HepG2 (cell line): ENCODE data around the gene AGXT. TPM values are rescaled to one million over a fixed set of nuclear protein-coding genes. Genes with fewer than 3 reads are reported as not detected.
A peak's percentile ranks its signal among the peaks of the same experiment; 100 is the strongest.

Experiments used
- ADNP ChIP-seq: sonication (generic); formaldehyde crosslinking; IDR thresholded peaks from 2 replicates; pipeline ENCODE4 v1.4.0; 2020; ENCODE audit warnings: missing genetic modification reagents
- CTCF ChIP-seq: sonication (generic); formaldehyde crosslinking; IDR thresholded peaks from 2 replicates; pipeline ENCODE4 v1.5.0; 2020; ENCODE audit warnings: mild to moderate bottlenecking, missing genetic modification reagents, moderate library complexity
- EEA1 ChIP-seq: sonication (generic); formaldehyde crosslinking; IDR thresholded peaks from 2 replicates; pipeline ENCODE4 v1.5.1; 2020; ENCODE audit warnings: mild to moderate bottlenecking, missing genetic modification reagents, borderline replicate concordance
- GTF2F1 ChIP-seq: fragments of 150-350 bp; IDR thresholded peaks from 2 replicates; pipeline ENCODE4 v1.6.1; 2014; ENCODE audit warnings: low read length
- HIC2 ChIP-seq: sonication (generic); formaldehyde crosslinking; IDR thresholded peaks from 2 replicates; pipeline ENCODE4 v1.9.0; 2022; ENCODE audit warnings: low read depth, missing genetic modification reagents
- HNRNPH1 ChIP-seq: fragments of 200-400 bp; formaldehyde crosslinking; optimal IDR thresholded peaks from 2 replicates; pipeline ENCODE3; 2017; ENCODE audit warnings: mild to moderate bottlenecking, low read depth, low read length
- HOXD1 ChIP-seq: sonication (generic); formaldehyde crosslinking; IDR thresholded peaks from 2 replicates; pipeline ENCODE4 v1.5.0; 2020; ENCODE audit warnings: missing genetic modification reagents
- KDM5B ChIP-seq: sonication (generic); formaldehyde crosslinking; IDR thresholded peaks from 2 replicates; pipeline ENCODE4 v1.4.0; 2020; ENCODE audit warnings: missing genetic modification reagents, mild to moderate bottlenecking, borderline replicate concordance
- NFE2 ChIP-seq: sonication (generic); formaldehyde crosslinking; IDR thresholded peaks from 2 replicates; pipeline ENCODE4 v1.4.0; 2020; ENCODE audit warnings: missing genetic modification reagents
- NR3C1 ChIP-seq: sonication (generic); formaldehyde crosslinking; IDR thresholded peaks from 2 replicates; pipeline ENCODE4 v1.4.0; 2020; ENCODE audit warnings: missing genetic modification reagents
- PTBP1 ChIP-seq: fragments of 200-400 bp; formaldehyde crosslinking; IDR thresholded peaks from 2 replicates; pipeline ENCODE4 v1.6.1; 2018; ENCODE audit warnings: low read length, low read depth; ENCODE audit not compliant: poor library complexity, severe bottlenecking
- RELA ChIP-seq: sonication (generic); formaldehyde crosslinking; IDR thresholded peaks from 2 replicates; pipeline ENCODE4 v1.4.0; 2020; ENCODE audit warnings: missing genetic modification reagents
- REPIN1 ChIP-seq: sonication (generic); formaldehyde crosslinking; IDR thresholded peaks from 2 replicates; pipeline ENCODE4 v1.8.0; 2022; ENCODE audit warnings: missing genetic modification reagents, low read depth, mild to moderate bottlenecking, borderline replicate concordance
- RFXAP ChIP-seq: sonication (generic); formaldehyde crosslinking; IDR thresholded peaks from 2 replicates; pipeline ENCODE4 v1.4.0; 2020; ENCODE audit warnings: missing genetic modification reagents, borderline replicate concordance
- SP2 ChIP-seq: sonication (generic); formaldehyde crosslinking; IDR thresholded peaks from 2 replicates; pipeline ENCODE4 v1.5.1; 2020; ENCODE audit warnings: mild to moderate bottlenecking, missing genetic modification reagents
- SPEN ChIP-seq: sonication (generic); formaldehyde crosslinking; IDR thresholded peaks from 2 replicates; pipeline ENCODE4 v1.5.1; 2020; ENCODE audit warnings: low read depth, mild to moderate bottlenecking, missing genetic modification reagents
- TBX3 ChIP-seq: fragments of 450-650 bp; IDR thresholded peaks from 2 replicates; pipeline ENCODE4 v1.6.1; 2017; ENCODE audit warnings: antibody characterized with exemption, mild to moderate bottlenecking, inconsistent platforms, borderline replicate concordance
- USF2 ChIP-seq, 2 experiments: sonication (generic) in 1 of 2; formaldehyde crosslinking in 1 of 2; IDR thresholded peaks; 2 replicates each; pipeline versions ENCODE4 v1.5.1 to v1.6.1; 2011 to 2020; ENCODE audit warnings: borderline replicate concordance in 1 of 2, low read depth in 1 of 2, low read length in 1 of 2, mild to moderate bottlenecking in 1 of 2, missing genetic modification reagents in 1 of 2, moderate library complexity in 1 of 2
- ZNF205 ChIP-seq: IDR thresholded peaks from 2 replicates; pipeline ENCODE4 v1.6.1; 2018; ENCODE audit warnings: missing biosample characterization, missing genetic modification reagents
- ZNF547 ChIP-seq: sonication (generic); formaldehyde crosslinking; IDR thresholded peaks from 2 replicates; pipeline ENCODE4 v1.5.1; 2020; ENCODE audit warnings: mild to moderate bottlenecking, missing genetic modification reagents
- ZNF615 ChIP-seq: sonication (generic); formaldehyde crosslinking; IDR thresholded peaks from 2 replicates; pipeline ENCODE4 v1.5.0; 2020; ENCODE audit warnings: mild to moderate bottlenecking, missing genetic modification reagents, borderline replicate concordance
- ZNF780A ChIP-seq: sonication (generic); formaldehyde crosslinking; IDR thresholded peaks from 2 replicates; pipeline ENCODE4 v1.8.0; 2022; ENCODE audit warnings: mild to moderate bottlenecking, missing genetic modification reagents, moderate library complexity
- ZNF839 ChIP-seq: sonication (generic); formaldehyde crosslinking; IDR thresholded peaks from 2 replicates; pipeline ENCODE4 v1.4.0; 2020; ENCODE audit warnings: missing genetic modification reagents, mild to moderate bottlenecking, borderline replicate concordance
- ZNF879 ChIP-seq: sonication (generic); formaldehyde crosslinking; IDR thresholded peaks from 2 replicates; pipeline ENCODE4 v1.8.1; 2023; ENCODE audit warnings: missing genetic modification reagents
- polyA plus RNA-seq, 8 experiments: library from polyadenylated mRNA; depleted of rRNA in 3 of 8; stranded (reverse) in 7 of 8; unstranded in 1 of 8; fragments of >200 nt; fragmentation: Illumina TruSeq in 4 of 8; extraction: Trizol in 4 of 8; gene quantifications; 2 replicates each; pipeline versions ENCODE4 v1.2.1 to v1.2.3, GENCODE V29; 2011 to 2016; ENCODE audit warnings: low read depth in 4 of 8, missing spikeins in 1 of 8, mixed read lengths in 1 of 8; ENCODE audit not compliant: insufficient read depth in 1 of 8
- total RNA-seq, 5 experiments: library from RNA; depleted of rRNA; stranded (reverse); fragments of >200 nt; fragmentation: Illumina TruSeq; extraction: Trizol; gene quantifications; 2 replicates each; pipeline ENCODE4 v1.2.3, GENCODE V29; 2016; ENCODE audit warnings: low read depth in 1 of 5

Gene AGXT
- total and polyA plus RNA-seq, 2 of the 13 experiments (the other 11 are each of a cell fraction or from before 2014, with no cell fraction given), result 41.9 to 96.1 TPM

GRCh38 chr2:240868286-240869108 lies at the start of gene AGXT (continued):
- peak; percentile 57; the same call in 1 of the 2 replicates for TF ChIP-seq ZNF547 (CRISPR knock-in tag)
- TF ChIP-seq ZNF780A (CRISPR knock-in tag), result no peak
- no peak; the same call in 1 of the 2 replicates for TF ChIP-seq SP2 (CRISPR knock-in tag)
- TF ChIP-seq USF2 (IDR thresholded peaks at IDR 0.05; ENCODE audit: low read depth, low read length), result no peak; the same call in 1 of the 2 replicates
- no peak for TF ChIP-seq USF2 (CRISPR knock-in tag; IDR thresholded peaks at IDR 0.05; ENCODE audit: borderline replicate concordance)
- no peak for TF ChIP-seq NFE2 (CRISPR knock-in tag)
- no peak for TF ChIP-seq RELA (CRISPR knock-in tag)
- peak; percentile 47; the same call in 1 of the 2 replicates for TF ChIP-seq CTCF (CRISPR knock-in tag)
- TF ChIP-seq ZNF839 (CRISPR knock-in tag), result no peak; the same call in 1 of the 2 replicates
- TF ChIP-seq KDM5B, result peak; percentile 92; the same call in 1 of the 2 replicates
- no peak for TF ChIP-seq HNRNPH1
- TF ChIP-seq ADNP (CRISPR knock-in tag), result no peak
- TF ChIP-seq GTF2F1, result no peak
- TF ChIP-seq SPEN, result peak; percentile 82
- TF ChIP-seq EEA1 (CRISPR knock-in tag), result peak; percentile 78; the same call in 1 of the 2 replicates
- TF ChIP-seq ZNF205 (CRISPR knock-in tag), result peak; percentile 16; the same call in 1 of the 2 replicates
- peak; percentile 74; the same call in 1 of the 2 replicates for TF ChIP-seq HOXD1 (CRISPR knock-in tag)
- peak; percentile 87 for TF ChIP-seq HIC2 (CRISPR knock-in tag)
- TF ChIP-seq TBX3, result no peak
- TF ChIP-seq ZNF879 (CRISPR knock-in tag), result 0 out of 2 replicates have a peak, but pooled peaks have one; percentile 54
- TF ChIP-seq NR3C1 (CRISPR knock-in tag), result no peak
- 0 out of 2 replicates have a peak, but pooled peaks have one; percentile 45 for TF ChIP-seq RFXAP (CRISPR knock-in tag)
- peak; percentile 80; the same call in 1 of the 2 replicates for TF ChIP-seq REPIN1
- no peak for TF ChIP-seq PTBP1
- TF ChIP-seq ZNF615 (CRISPR knock-in tag), result peak; percentile 46; the same call in 1 of the 2 replicates
